Heart right ventricle (tissue), 16 donors: ENCODE data around the gene EZR. TPM values are rescaled to one million over a fixed set of nuclear protein-coding genes. Genes with fewer than 3 reads are reported as not detected.

ENCODE experiments used
- ATAC-seq, 8 donors: fragments of 200-7000 bp; cut with Tn5 transposase; one replicate each; pipeline ENCODE4 v1.9.1; 2020; ENCODE audit warnings: mild to moderate bottlenecking in 8 of 8, moderate library complexity in 8 of 8, moderate number of reproducible peaks in 1 of 8
- DNase-seq, 2 donors: peaks; one replicate each; pipeline ENCODE4 v3.0.0-alpha.2; 2020
- H3K27ac ChIP-seq, 10 donors: fragments of 200-600 bp; sonication (generic) in 2 of 10; one replicate each; pipeline versions ENCODE4 v1.5.0 to v1.8.0; 2020 to 2022; ENCODE audit warnings: mild to moderate bottlenecking in 3 of 10
- H3K27me3 ChIP-seq, 7 donors: fragments of 200-600 bp; one replicate each; pipeline ENCODE4 v1.8.0; 2021 to 2022; ENCODE audit warnings: mild to moderate bottlenecking in 2 of 7
- H3K36me3 ChIP-seq, 9 donors: fragments of 200-600 bp; sonication (generic) in 1 of 9; one replicate each; pipeline versions ENCODE4 v1.5.0 to v1.8.0; 2020 to 2022; ENCODE audit warnings: mild to moderate bottlenecking in 2 of 9
- H3K4me1 ChIP-seq, 9 donors: fragments of 200-600 bp; sonication (generic) in 1 of 9; one replicate each; pipeline versions ENCODE4 v1.5.0 to v1.8.0; 2020 to 2022; ENCODE audit warnings: mild to moderate bottlenecking in 4 of 9
- H3K4me3 ChIP-seq, 10 donors: fragments of 200-600 bp; sonication (generic) in 2 of 10; one replicate each; pipeline versions ENCODE4 v1.5.0 to v1.8.0; 2020 to 2022; ENCODE audit warnings: mild to moderate bottlenecking in 7 of 10, moderate library complexity in 2 of 10
- H3K9me3 ChIP-seq, 11 donors: fragments of 200-600 bp in 10 of 11; sonication (generic) in 2 of 11; one replicate each; pipeline versions ENCODE4 v1.5.0 to v1.8.0; 2013 to 2022; ENCODE audit warnings: mild to moderate bottlenecking in 2 of 11, control low read depth in 1 of 11, moderate library complexity in 1 of 11
- WGBS, 2 donors: extraction: QIAGEN DNeasy Blood & Tissue Kit; methylation state at CpG; one replicate each; pipeline ENCODE4 v1.1.7; 2013; ENCODE audit warnings: inconsistent platforms in 1 of 2; 5-methylcytosine and 5-hydroxymethylcytosine counted together
- intact Hi-C, 10 donors: fragments of 100-400 bp; cut with DNase I; formaldehyde crosslinking; loops; one replicate each; pipeline versions ENCODE4 v1.11.1 to v1.14.2; 2022
- polyA plus RNA-seq, 2 donors: library from polyadenylated mRNA; stranded (reverse); fragments of 200-250 nt; gene quantifications; one replicate each; pipeline ENCODE4 v1.2.3, GENCODE V29; 2013
- total RNA-seq, 10 donors: library from RNA; stranded (reverse); fragmentation: NEBNext Ultra II Directional in 3 of 10; extraction: Animal tissue kit (Norgen Biotek cat#: 25700) in 3 of 10; gene quantifications; one replicate each; pipeline versions ENCODE4 v1.2.1 to v1.2.4, GENCODE V29; 2021 to 2023
- TF ChIP-seq, protein P1 (sequence below), 9 donors: fragments of 200-600 bp; sonication (generic) in 2 of 9; IDR thresholded peaks; one replicate each; pipeline versions ENCODE4 v1.5.0 to v1.8.0; 2021 to 2022; ENCODE audit warnings: antibody characterized with exemption in 9 of 9, mild to moderate bottlenecking in 5 of 9, moderate library complexity in 1 of 9
- donor health status: Arrhythmogenic right ventricular cardiomyopathy.
- donor health status: ischemic (EF 13 %, LVEDD 7.1; RV severe dilation, severe dysfunction).
- donor health status: healthy with polysubstance abuse.
- donor health status: DM: no; HTN: yes; CAD: no.
- donor health status: DM: no; HTN: no; CAD: no.
- donor health status: ischemic (EF 25% LVEDD 6.9; RV normal size, moderate dysfunction).
- donor health status: ischemic (EF 25% LVEDD 5.7; RV mildly dilated, moderate dysfunction).
- donor health status: healthy.
- donor health status: DM: yes; HTN: yes; CAD: no.
- donor health status: Ischemic cardiomyopathy.
- donor health status: ischemic (EF 35%, LVEDD 5.7; RV mildly dilated, moderate dysfunction).
- donor health status: nonischemic (EF 11% LVEDD 7.7; RV severe dilation, severe dysfunction).
- donor health status: DM: yes; HTN: yes; CAD: no.
- donor health status: PGD.
- donor health status: ischemic (EF 29% LVEDD 5.4; RV normal size, mild dysfunction).
- donor health status: nonischemic (EF 23%, LVEDD 6.1; RV moderate dilation, normal function).

The EZR gene
- total and polyA plus RNA-seq, 12 donors = 90.3 to 322 (median 186) TPM

DNA sequence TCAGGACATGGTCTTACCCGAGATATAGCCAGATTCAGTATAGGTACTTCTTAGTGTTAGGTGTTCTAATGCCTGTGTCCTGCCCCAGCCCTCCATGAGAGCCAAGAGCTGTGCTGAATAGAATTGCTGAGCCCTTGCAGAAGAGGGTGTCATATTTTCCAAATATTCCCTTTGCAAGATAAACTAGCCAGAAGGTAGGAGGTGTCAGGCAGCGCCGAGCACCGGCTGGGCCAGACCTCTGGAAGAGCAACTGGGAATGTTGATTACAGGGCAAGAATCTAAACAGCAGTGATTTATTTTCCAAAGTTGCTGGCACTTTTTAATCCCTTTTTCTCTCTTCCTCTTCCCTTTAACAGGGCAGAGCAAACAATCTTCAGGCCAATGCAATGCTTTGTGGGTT, 37.1 kb upstream of the EZR start:
- Histone ChIP-seq H3K4me3 (no peak overlapping the region), H3K27me3 (no peaks in the 10 kb centered on the region), H3K9me3 (no peaks in the 10 kb centered on the region), H3K36me3 (no peaks in the 10 kb centered on the region), H3K4me1 (peaks cover 0 to 30% (median 8%) of the 10 kb centered on the region in 9 donors), H3K27ac (peak overlapping the region in 5 of 10 donors; percentile 23 to 70 (median 46))
- WGBS, 2 donors = 56 to 60% methylated on average over 4 of the region's 4 CpGs
- intact Hi-C loops = no loop called here
- ATAC-seq (peak in 7 of 8 donors; percentile 27 to 80 (median 41)), DNase-seq (no peak)
- TF ChIP-seq, protein P1, sequence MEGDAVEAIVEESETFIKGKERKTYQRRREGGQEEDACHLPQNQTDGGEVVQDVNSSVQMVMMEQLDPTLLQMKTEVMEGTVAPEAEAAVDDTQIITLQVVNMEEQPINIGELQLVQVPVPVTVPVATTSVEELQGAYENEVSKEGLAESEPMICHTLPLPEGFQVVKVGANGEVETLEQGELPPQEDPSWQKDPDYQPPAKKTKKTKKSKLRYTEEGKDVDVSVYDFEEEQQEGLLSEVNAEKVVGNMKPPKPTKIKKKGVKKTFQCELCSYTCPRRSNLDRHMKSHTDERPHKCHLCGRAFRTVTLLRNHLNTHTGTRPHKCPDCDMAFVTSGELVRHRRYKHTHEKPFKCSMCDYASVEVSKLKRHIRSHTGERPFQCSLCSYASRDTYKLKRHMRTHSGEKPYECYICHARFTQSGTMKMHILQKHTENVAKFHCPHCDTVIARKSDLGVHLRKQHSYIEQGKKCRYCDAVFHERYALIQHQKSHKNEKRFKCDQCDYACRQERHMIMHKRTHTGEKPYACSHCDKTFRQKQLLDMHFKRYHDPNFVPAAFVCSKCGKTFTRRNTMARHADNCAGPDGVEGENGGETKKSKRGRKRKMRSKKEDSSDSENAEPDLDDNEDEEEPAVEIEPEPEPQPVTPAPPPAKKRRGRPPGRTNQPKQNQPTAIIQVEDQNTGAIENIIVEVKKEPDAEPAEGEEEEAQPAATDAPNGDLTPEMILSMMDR (IDR thresholded peaks at IDR 0.05) = no peak

DNA sequence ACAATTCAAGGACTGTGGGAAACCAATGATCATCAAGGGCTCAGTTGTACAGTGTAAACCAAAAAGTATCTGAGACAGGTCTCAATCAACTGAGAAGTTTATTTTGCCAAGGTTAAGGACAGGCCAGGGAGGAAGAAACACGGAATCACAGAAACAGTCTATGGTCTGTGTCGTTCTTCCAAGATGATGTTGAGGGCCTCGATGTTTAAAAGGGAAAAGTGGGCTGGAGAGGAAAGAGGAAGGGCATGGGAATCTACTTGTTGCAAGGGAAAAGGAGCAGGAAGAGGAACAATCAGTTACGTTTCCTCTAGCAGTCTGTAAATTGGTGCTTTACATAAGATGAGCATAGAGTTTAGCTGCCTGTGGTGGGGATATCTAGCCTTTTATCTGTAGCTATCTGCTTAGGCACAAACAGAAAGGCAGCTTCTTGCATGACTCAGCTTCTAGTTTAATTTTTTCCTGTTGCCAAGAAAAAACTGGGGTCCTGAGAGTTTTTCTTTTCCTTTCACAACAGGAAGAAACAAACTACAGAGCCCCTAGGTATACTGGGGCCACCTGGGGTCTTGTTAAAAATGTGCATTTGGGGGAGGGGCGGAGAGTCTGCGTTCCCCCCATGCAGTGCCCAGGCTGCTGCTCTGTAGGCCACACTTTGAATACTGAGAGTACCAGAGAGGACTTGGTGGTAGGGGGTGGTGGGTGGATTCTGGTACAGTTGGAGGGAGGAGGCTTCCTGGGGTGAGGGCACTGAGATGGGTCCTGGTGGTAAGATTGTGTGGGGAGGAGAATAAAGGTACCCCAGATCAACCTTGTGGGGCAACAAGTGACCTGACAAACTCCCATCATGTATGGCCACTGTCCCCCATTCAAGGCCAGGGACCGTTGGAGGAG, 35.3 kb upstream of the EZR start:
- Histone ChIP-seq H3K4me3 (no peak overlapping the region), H3K27me3 (no peaks in the 10 kb centered on the region), H3K27ac (peak overlapping the region in 1 of 10 donors; percentile 70), H3K4me1 (peaks cover 5 to 45% (median 18%) of the 10 kb centered on the region in 9 donors), H3K9me3 (no peaks in the 10 kb centered on the region), H3K36me3 (no peaks in the 10 kb centered on the region)
- 70 to 76% methylated on average over 7 of the region's 7 CpGs for WGBS, 2 donors
- no peak for DNase-seq
- intact Hi-C loops = no loop called here
- TF ChIP-seq, protein P1 (IDR thresholded peaks at IDR 0.05) = no peak
- ATAC-seq = no peak

DNA sequence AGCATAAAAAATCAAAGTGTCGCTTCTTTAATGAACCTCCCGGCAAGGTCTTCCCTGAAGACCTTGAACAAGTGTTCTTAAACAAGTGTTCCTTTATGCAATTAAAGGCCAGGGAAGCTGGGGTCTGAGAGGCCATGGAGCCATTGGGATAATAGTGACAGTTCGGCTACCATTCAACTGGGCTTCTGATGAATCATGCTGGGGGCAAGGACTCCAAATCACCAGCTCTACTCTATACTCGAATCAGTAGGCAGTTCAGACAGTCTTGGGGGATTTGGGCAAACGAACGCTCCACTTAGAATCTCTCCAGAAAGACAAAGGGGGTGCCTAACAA, 34.7 kb upstream of the EZR start:
- intact Hi-C loops = no loop called here
- WGBS, 2 donors = 80 to 86% methylated on average over 6 of the region's 6 CpGs

DNA sequence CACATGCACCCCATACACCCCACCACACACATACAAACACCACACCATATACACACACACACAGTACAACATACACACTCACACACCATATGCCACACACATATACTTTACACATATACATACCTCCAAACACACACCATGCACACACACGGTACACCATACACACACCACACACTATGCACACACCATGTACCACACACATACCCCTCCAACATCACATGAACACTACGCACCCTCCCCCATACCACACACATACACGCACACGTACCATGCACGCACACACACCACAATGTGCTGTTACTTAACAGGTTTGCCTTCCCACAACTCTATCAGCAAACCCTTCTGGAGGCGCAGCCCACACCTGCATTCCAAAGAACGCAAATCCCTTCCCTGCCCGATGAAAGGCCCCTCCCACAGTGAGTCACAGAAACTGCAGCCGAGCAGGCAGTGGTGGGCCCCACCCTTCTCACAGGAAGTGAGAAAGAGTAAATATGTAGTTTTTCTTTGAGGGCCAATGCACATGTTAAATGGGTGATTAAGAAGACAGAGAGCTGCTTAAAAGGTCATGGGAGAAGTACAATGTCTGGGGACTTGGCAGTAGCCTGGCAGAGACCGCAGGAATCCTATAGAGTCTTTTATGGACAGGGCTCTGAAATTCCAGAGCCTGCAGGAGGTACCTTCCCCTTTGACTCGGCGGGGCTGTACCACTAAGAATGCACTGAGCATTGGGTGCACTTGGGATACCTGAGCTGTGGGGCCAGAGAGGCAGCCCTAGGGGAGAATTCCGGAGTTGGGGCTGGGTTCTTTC, 34.1 kb upstream of the EZR start:
- ATAC-seq (peak in 7 of 8 donors; percentile 14 to 74 (median 46)), DNase-seq (no peak)
- TF ChIP-seq, protein P1 (IDR thresholded peaks at IDR 0.05) = no peak
- Histone ChIP-seq H3K27ac (peak overlapping the region in 1 of 10 donors; percentile 70), H3K4me3 (peak overlapping the region in 1 of 10 donors; percentile 34), H3K9me3 (no peaks in the 10 kb centered on the region), H3K36me3 (no peaks in the 10 kb centered on the region), H3K27me3 (no peaks in the 10 kb centered on the region), H3K4me1 (peaks cover 5 to 48% (median 18%) of the 10 kb centered on the region in 9 donors)
- intact Hi-C loops = no loop called here
- WGBS, 2 donors = 67% methylated on average over 13 of the region's 13 CpGs

More for the DNA sequence above, 34.7 kb upstream of the EZR start:
- Histone ChIP-seq H3K27ac (peak overlapping the region in 1 of 10 donors; percentile 70), H3K36me3 (no peaks in the 10 kb centered on the region), H3K27me3 (no peaks in the 10 kb centered on the region), H3K4me3 (peak overlapping the region in 1 of 10 donors; percentile 1), H3K9me3 (no peaks in the 10 kb centered on the region), H3K4me1 (peaks cover 5 to 48% (median 18%) of the 10 kb centered on the region in 9 donors)
- DNase-seq = no peak
- TF ChIP-seq, protein P1 (IDR thresholded peaks at IDR 0.05) = no peak
- ATAC-seq = no peak
